Astrocyte (in vitro differentiated cells and primary cell): ENCODE results near the gene PCNX4. TPM values are rescaled to one million over a fixed set of nuclear protein-coding genes. Genes with fewer than 3 reads are reported as not detected.

Experiments
- DNase-seq: peaks from one replicate; pipeline ENCODE4 v3.0.0-alpha.2; 2010; ENCODE audit warnings: low read depth
- FAIRE-seq: peaks from 2 replicates; lab custom pipeline; 2011; peaks lifted over from hg19 to GRCh38; lab: Jason Lieb, UNC
- H2AFZ ChIP-seq: 2 replicates; pipeline ENCODE4 v1.6.0; 2012; ENCODE audit warnings: low read depth, low read length, inconsistent platforms
- H3K27ac ChIP-seq: 2 replicates; pipeline ENCODE4 v1.5.1; 2011; ENCODE audit warnings: low read depth, low read length, inconsistent platforms
- H3K27me3 ChIP-seq: 2 replicates; pipeline ENCODE4 v1.6.0; 2011; ENCODE audit warnings: low read length, inconsistent platforms; ENCODE audit not compliant: insufficient read depth
- H3K36me3 ChIP-seq: 2 replicates; pipeline ENCODE4 v1.5.1; 2011; ENCODE audit warnings: low read length, inconsistent platforms; ENCODE audit not compliant: insufficient read depth
- H3K4me1 ChIP-seq: 2 replicates; pipeline ENCODE4 v1.5.1; 2011; ENCODE audit warnings: low read length, inconsistent platforms; ENCODE audit not compliant: insufficient read depth
- H3K4me2 ChIP-seq: 2 replicates; pipeline ENCODE4 v1.6.0; 2012; ENCODE audit warnings: low read length, inconsistent platforms
- H3K4me3 ChIP-seq: 2 replicates; pipeline ENCODE4 v1.5.1; 2011; ENCODE audit warnings: low read depth, mild to moderate bottlenecking, low read length, inconsistent platforms; ENCODE audit not compliant: insufficient read depth
- H3K79me2 ChIP-seq: 2 replicates; pipeline ENCODE4 v1.6.0; 2012; ENCODE audit warnings: mild to moderate bottlenecking, low read length, inconsistent platforms; ENCODE audit not compliant: insufficient read depth
- H3K9ac ChIP-seq: 2 replicates; pipeline ENCODE4 v1.6.0; 2012; ENCODE audit warnings: mild to moderate bottlenecking, low read length, inconsistent platforms
- H3K9me3 ChIP-seq: 2 replicates; pipeline ENCODE4 v1.5.1; 2012; ENCODE audit warnings: low read depth, mild to moderate bottlenecking, low read length, inconsistent platforms; ENCODE audit not compliant: insufficient read depth
- H4K20me1 ChIP-seq: 2 replicates; pipeline ENCODE4 v1.6.0; 2012; ENCODE audit warnings: low read length, inconsistent platforms; ENCODE audit not compliant: insufficient read depth
- H3K27ac Mint-ChIP-seq: one replicate; pipeline ENCODE4 v1.8.0; 2021; ENCODE audit warnings: mild to moderate bottlenecking, mixed read lengths; ENCODE audit not compliant: unreplicated experiment
- H3K27me3 Mint-ChIP-seq: one replicate; pipeline ENCODE4 v1.8.0; 2021; ENCODE audit warnings: low read depth, mixed read lengths; ENCODE audit not compliant: unreplicated experiment
- H3K36me3 Mint-ChIP-seq: one replicate; pipeline ENCODE4 v1.8.0; 2021; ENCODE audit warnings: low read depth, mixed read lengths; ENCODE audit not compliant: unreplicated experiment
- H3K4me1 Mint-ChIP-seq: one replicate; pipeline ENCODE4 v1.8.0; 2021; ENCODE audit warnings: low read depth, mixed read lengths; ENCODE audit not compliant: unreplicated experiment
- H3K4me3 Mint-ChIP-seq: one replicate; pipeline ENCODE4 v1.8.0; 2021; ENCODE audit warnings: mild to moderate bottlenecking, moderate library complexity, mixed read lengths; ENCODE audit not compliant: unreplicated experiment
- H3K9me3 Mint-ChIP-seq: one replicate; pipeline ENCODE4 v1.8.0; 2021; ENCODE audit warnings: mild to moderate bottlenecking, mixed read lengths; ENCODE audit not compliant: unreplicated experiment
- CTCF ChIP-seq: IDR thresholded peaks from 2 replicates; pipeline ENCODE4 v1.5.1; 2011; ENCODE audit warnings: low read depth, mild to moderate bottlenecking, inconsistent platforms, low read length, moderate library complexity; ENCODE audit not compliant: insufficient read depth
- EZH2 ChIP-seq: IDR thresholded peaks from 2 replicates; pipeline ENCODE4 v1.6.1; 2012; ENCODE audit warnings: mild to moderate bottlenecking, low read length, inconsistent platforms; ENCODE audit not compliant: insufficient read depth
- total RNA-seq: library from RNA; stranded (reverse); gene quantifications from 2 replicates; pipeline ENCODE4 v1.2.1, GENCODE V29; 2021

The PCNX4 gene
- total RNA-seq, 1 donor from 2014 or later: 71.3 TPM

GRCh38 chr14:60206837-60207533, 115.3 kb downstream of the PCNX4 start:
- no peak overlapping the region for H3K4me3 Mint-ChIP-seq
- H3K9me3 Mint-ChIP-seq: peaks cover 4% of the 10 kb centered on the region
- H3K9me3 ChIP-seq: no peaks in the 10 kb centered on the region
- H3K4me3 ChIP-seq: no peak overlapping the region
- DNase-seq: no peak
- TF ChIP-seq CTCF (no peak), EZH2 (no peak)
- no peak overlapping the region for H3K27ac Mint-ChIP-seq
- H3K79me2 ChIP-seq: no peaks in the 10 kb centered on the region
- H3K27ac ChIP-seq: no peak overlapping the region
- no peaks in the 10 kb centered on the region for H4K20me1 ChIP-seq
- no peak overlapping the region for H3K9ac ChIP-seq
- H2AFZ ChIP-seq: no peak overlapping the region
- no peak overlapping the region for H3K4me2 ChIP-seq
- no peaks in the 10 kb centered on the region for H3K36me3 ChIP-seq
- FAIRE-seq: no peak
- no peaks in the 10 kb centered on the region for H3K27me3 ChIP-seq
- no peaks in the 10 kb centered on the region for H3K36me3 Mint-ChIP-seq
- no peaks in the 10 kb centered on the region for H3K27me3 Mint-ChIP-seq
- H3K4me1 ChIP-seq: no peaks in the 10 kb centered on the region
- H3K4me1 Mint-ChIP-seq: peaks cover 6% of the 10 kb centered on the region

- Mint-ChIP-seq H3K27ac (no peak overlapping the region), H3K36me3 (no peaks in the 10 kb centered on the region), H3K4me1 (no peaks in the 10 kb centered on the region), H3K4me3 (no peak overlapping the region), H3K9me3 (peaks cover 4% of the 10 kb centered on the region), H3K27me3 (peaks cover 2% of the 10 kb centered on the region)
- Histone ChIP-seq H3K4me2 (no peak overlapping the region), H3K9ac (no peak overlapping the region), H3K79me2 (no peaks in the 10 kb centered on the region), H3K27me3 (peaks cover 4% of the 10 kb centered on the region), H3K9me3 (no peaks in the 10 kb centered on the region), H3K27ac (no peak overlapping the region), H3K4me1 (no peaks in the 10 kb centered on the region), H2AFZ (no peak overlapping the region), H3K4me3 (no peak overlapping the region), H4K20me1 (no peaks in the 10 kb centered on the region), H3K36me3 (no peaks in the 10 kb centered on the region)
- no peak for TF ChIP-seq CTCF
- TF ChIP-seq EZH2: no peak
- no peak for FAIRE-seq
- no peak for DNase-seq
Measured at GRCh38 chr14:60210703-60211102, 119.0 kb downstream of the PCNX4 start.

- peaks cover 2% of the 10 kb centered on the region for H3K27me3 Mint-ChIP-seq
- H3K9me3 Mint-ChIP-seq: peaks cover 4% of the 10 kb centered on the region
- no peak for FAIRE-seq
- H3K4me2 ChIP-seq: no peak overlapping the region
- peaks cover 4% of the 10 kb centered on the region for H3K27me3 ChIP-seq
- no peak overlapping the region for H3K27ac ChIP-seq
- no peaks in the 10 kb centered on the region for H3K36me3 Mint-ChIP-seq
- TF ChIP-seq CTCF (no peak), EZH2 (no peak)
- no peak for DNase-seq
- H3K4me1 Mint-ChIP-seq: no peaks in the 10 kb centered on the region
- H3K9me3 ChIP-seq: no peaks in the 10 kb centered on the region
- no peak overlapping the region for H3K9ac ChIP-seq
- H3K4me3 ChIP-seq: no peak overlapping the region
- H3K36me3 ChIP-seq: no peaks in the 10 kb centered on the region
- H2AFZ ChIP-seq: no peak overlapping the region
- no peaks in the 10 kb centered on the region for H4K20me1 ChIP-seq
- H3K4me3 Mint-ChIP-seq: no peak overlapping the region
- no peak overlapping the region for H3K27ac Mint-ChIP-seq
- H3K79me2 ChIP-seq: no peaks in the 10 kb centered on the region
- H3K4me1 ChIP-seq: no peaks in the 10 kb centered on the region
Measured at GRCh38 chr14:60211153-60211552, 119.4 kb downstream of the PCNX4 start.
